Pulmonary artery endothelial cell (primary cell): ENCODE data around the gene NTMT2. TPM values are rescaled to one million over a fixed set of nuclear protein-coding genes. Genes with fewer than 3 reads are reported as not detected.

Source experiments
- DNase-seq: peaks from one replicate; pipeline ENCODE4 v3.0.0-alpha.2; 2011; ENCODE audit warnings: low read depth, low spot score
- total RNA-seq: library from RNA; depleted of rRNA; stranded (reverse); fragments of >200 nt; gene quantifications from 2 replicates; pipeline ENCODE4 v1.2.3, GENCODE V29; 2014

NTMT2 gene
- total RNA-seq, 1 donor from 2014 or later, result not detected

DNA sequence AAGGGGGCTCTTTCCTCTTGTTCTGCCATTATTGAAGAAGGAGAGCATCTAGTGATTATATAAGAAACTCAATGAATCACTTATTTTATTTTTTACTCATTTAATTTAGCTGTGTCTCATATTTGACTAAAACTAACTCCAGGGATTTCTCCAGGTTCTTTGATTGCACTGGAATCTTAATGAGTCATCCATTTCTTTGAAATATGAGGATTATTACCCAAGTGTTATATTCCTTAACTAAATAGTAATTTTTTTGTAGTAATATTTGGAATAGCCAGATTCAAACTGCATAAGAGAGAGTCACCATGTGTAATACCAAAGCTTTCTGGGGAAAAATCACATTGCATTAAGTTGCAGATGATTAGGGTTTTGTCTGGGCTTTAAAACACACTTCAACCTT lies 59.5 kb downstream of the NTMT2 start:
- DNase-seq, result no peak

DNA sequence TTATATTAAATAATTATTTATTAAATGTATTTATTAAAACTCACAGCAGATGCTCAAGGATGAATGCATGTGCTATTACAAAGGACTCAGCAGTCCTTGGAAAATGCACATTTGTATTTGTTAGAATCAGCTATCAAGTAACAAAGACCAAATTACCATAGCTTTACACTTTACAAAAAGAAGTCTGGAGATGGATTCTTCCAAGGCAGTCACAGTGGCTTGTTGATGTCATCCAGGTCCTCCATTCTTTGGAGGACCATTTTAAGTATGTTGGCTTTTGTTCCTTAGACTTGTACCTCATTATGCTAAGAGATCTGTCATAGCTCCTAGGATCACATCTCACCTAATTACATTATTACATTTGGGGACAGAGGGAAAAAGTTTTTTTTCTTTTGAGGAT lies 63.4 kb downstream of the NTMT2 start:
- DNase-seq, result no peak

- DNase-seq, result no peak
These were observed 64.4 kb downstream of the NTMT2 start for GRCh38 chr1:170210142-170210541.

GRCh38 chr1:170213596-170213995 lies 67.8 kb downstream of the NTMT2 start:
- no peak for DNase-seq

DNA sequence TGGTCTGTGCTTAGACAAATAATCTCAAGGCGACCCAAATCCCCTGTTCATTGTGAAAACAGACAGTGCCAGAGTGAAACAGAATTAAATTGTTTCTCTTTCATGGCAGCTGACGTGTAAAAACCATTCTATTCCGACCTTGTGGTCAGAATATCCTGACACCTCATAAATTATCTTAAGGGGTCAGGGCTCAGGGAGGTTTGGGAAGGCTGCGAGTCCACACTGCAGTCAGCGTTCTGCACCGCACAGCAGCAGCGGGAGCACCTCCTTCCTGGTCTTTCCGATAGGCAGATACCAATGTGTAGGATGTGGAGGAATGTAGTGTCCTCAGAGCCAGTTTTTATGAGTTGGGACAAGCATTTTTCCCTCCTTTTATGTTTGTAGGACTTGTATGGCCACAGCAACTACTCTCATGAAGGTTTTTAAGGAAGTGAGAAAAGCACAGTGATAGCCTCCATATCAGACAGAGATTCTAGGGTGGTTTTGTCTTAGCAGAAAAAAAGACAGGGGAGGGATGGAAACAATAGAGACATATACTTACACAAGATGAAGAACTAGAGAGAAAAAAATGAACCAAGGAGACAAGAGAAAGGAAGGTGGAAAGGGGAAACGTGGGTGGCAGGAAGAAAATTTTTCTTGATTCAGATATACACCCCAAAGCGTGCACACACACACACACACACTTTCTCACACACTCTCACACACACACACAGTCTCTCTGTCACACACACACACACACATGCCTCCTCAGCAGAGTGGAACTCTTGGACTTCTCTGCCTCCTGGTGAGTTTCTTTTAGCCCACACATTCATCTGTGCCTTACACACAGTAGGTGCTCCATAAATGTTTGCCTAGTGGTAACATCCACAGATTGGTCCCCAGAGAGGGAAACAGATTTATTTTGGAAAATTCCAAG lies 68.6 kb downstream of the NTMT2 start:
- DNase-seq, result no peak

- no peak for DNase-seq
These were observed 69.5 kb downstream of the NTMT2 start for GRCh38 chr1:170215072-170215885.

DNA sequence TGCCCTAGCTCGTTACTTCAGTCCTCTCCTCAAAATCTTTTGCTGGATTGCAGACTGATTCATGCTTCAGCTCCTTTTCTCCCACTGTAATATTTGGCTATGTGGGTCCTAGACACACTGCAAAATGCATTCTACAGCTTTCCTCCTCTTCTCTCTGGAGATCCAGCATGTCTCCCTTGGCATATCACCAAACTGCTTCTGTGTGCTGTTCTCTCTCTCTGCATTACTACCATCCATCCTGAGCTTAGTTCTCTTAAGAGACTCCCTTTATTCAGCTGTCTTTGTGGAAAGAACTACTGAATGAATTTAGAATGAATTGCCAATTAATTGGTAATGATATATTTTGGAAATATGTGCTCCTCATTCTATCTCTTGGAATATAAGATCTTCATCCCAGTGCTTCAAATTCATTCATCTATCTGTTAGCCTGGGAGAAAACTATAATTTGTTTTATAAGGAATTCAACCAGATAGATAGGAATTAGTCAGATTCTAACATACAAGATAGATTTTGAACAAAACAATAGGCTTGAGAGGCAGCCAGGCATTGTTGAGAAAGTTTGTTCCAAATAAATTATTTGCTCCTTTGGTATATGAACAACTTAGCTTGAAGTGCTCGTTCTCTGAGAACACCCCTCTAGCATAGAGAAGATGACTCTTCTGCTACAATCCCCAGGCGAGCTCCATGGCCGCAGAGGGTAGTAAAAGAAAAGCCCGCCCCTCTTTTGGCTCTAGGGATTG lies 71.9 kb downstream of the NTMT2 start:
- no peak for DNase-seq

DNA sequence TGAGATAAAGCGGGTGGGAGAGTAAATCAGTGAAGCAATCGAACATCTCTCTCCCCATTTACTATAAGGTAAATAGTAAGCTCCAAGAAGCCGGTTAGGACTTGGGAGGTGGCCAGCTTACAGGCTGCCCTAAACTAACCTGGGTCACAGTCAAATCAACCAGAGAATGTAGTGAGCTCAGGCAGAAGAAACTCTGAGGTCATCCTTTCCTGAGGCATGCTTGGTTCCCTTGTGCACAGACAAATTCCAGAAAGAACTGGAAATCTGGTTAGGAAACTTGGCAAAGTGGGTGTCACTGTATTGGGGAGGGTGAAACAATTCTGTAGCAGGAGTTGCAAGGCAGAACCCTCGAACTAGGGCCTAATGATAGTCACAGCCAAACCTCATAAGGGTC lies 72.5 kb downstream of the NTMT2 start:
- no peak for DNase-seq

Other genes starting within 250 kb of the NTMT2 start
- gene KIFAP3, start 71.3 kb upstream of the NTMT2 start, total RNA-seq, result 16.4 and 19.5 TPM in 2 replicates